OCI-LY3 (cell line): Measurements from ENCODE around the gene MINK1.

Experiments used
- H2AFZ ChIP-seq: fragments of 200-600, 300-600 bp; shearing (Covaris generic); 2 replicates; pipeline ENCODE4 v1.6.0; 2014; ENCODE audit warnings: antibody characterized with exemption, low read depth, low read length
- H3K27ac ChIP-seq: fragments of 200-600, 300-600 bp; sonication (generic); 2 replicates; pipeline ENCODE4 v1.5.1; 2014; ENCODE audit warnings: mild to moderate bottlenecking, low read length, moderate library complexity, mixed read lengths
- H3K27me3 ChIP-seq: fragments of 200-600, 300-600 bp; sonication (generic); 2 replicates; pipeline ENCODE4 v1.6.1; 2014; ENCODE audit warnings: low read depth, low read length, mixed read lengths
- H3K36me3 ChIP-seq: fragments of 200-600, 300-600 bp; sonication (generic); replicated peaks from 2 replicates; pipeline ENCODE3; 2014; ENCODE audit warnings: low read depth, low read length, mixed read lengths
- H3K4me1 ChIP-seq: fragments of 300-600, 200-600 bp; sonication (generic); 2 replicates; pipeline ENCODE4 v1.6.1; 2014; ENCODE audit warnings: low read length, mixed read lengths
- H3K4me2 ChIP-seq: fragments of 200-600, 300-600 bp; sonication (generic); 2 replicates; pipeline ENCODE4 v1.6.1; 2014; ENCODE audit warnings: low read length, mixed read lengths
- H3K4me3 ChIP-seq: fragments of 300-600, 200-600 bp; sonication (generic); 2 replicates; pipeline ENCODE4 v1.5.1; 2014; ENCODE audit warnings: antibody characterized with exemption, mild to moderate bottlenecking, low read length, moderate library complexity
- H3K79me2 ChIP-seq: fragments of 300-600, 200-600 bp; shearing (Covaris generic); 2 replicates; pipeline ENCODE4 v1.6.1; 2014; ENCODE audit warnings: mild to moderate bottlenecking, low read length, mixed read lengths
- H3K9ac ChIP-seq: fragments of 300-600, 200-600 bp; shearing (Covaris generic); 2 replicates; pipeline ENCODE4 v1.6.0; 2014; ENCODE audit warnings: mild to moderate bottlenecking, low read length, moderate library complexity
- H3K9me3 ChIP-seq: fragments of 200-600, 300-600 bp; shearing (Covaris generic); 2 replicates; pipeline ENCODE4 v1.6.1; 2014; ENCODE audit warnings: low read length, mixed read lengths; ENCODE audit not compliant: insufficient read depth
- H4K20me1 ChIP-seq: fragments of 200-600, 300-600 bp; sonication (generic); 2 replicates; pipeline ENCODE4 v1.6.1; 2016; ENCODE audit warnings: low read length, mixed read lengths; ENCODE audit not compliant: insufficient read depth
- EZH2phosphoT487 ChIP-seq: fragments of 200-600 bp; shearing (Covaris generic); IDR thresholded peaks from 2 replicates; pipeline ENCODE4 v1.6.1; 2018; ENCODE audit warnings: antibody characterized with exemption, mixed run types, low read depth
- TF ChIP-seq, protein P1 (sequence below): fragments of 200-600, 300-600 bp; sonication (generic); IDR thresholded peaks from 2 replicates; pipeline ENCODE4 v1.5.1; 2014; ENCODE audit warnings: antibody characterized with exemption, low read length, low read depth

The MINK1 gene

DNA sequence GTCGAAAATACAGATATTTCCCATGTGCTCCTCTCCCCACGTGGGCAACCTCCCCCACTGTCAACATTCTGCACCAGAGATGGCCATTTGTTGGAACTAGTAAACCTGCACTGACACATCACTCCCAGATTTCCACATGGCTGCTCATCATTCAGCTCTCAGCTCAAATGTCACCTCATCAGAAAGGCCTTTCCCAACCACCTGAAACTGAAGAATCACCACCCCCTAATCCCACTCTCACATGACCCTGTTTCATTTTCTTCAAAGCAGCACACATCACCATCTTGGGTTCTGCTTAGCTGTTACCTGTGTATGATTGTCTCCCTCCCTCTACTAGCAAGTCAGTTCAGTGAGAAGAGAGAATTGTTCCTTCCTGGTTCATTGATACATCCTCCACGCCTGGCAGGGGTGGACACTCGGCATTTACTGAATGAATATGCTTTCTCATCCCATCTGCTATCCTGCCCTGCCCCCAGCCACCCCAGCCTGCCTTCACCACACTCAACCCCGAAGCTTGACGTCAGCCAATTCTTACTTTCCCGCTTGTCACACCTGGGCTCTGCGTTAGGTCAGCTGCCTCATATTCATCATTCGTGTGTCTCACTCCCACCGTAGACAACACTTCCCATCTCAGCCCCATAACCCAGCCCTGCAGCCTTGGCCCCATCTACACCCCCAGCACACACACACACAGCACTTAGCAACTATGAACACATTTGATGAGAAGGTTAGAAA is 32.5 kb upstream of the MINK1 start:
- Histone ChIP-seq H3K4me3 (no peak overlapping the region), H3K27me3 (no peaks in the 10 kb centered on the region), H3K36me3 (no peaks in the 10 kb centered on the region), H4K20me1 (no peaks in the 10 kb centered on the region), H3K9me3 (no peaks in the 10 kb centered on the region), H3K27ac (no peak overlapping the region), H3K79me2 (peaks cover 11% of the 10 kb centered on the region), H3K4me2 (no peak overlapping the region), H3K4me1 (no peaks in the 10 kb centered on the region), H3K9ac (no peak overlapping the region), H2AFZ (no peak overlapping the region)
- TF ChIP-seq, protein P1, sequence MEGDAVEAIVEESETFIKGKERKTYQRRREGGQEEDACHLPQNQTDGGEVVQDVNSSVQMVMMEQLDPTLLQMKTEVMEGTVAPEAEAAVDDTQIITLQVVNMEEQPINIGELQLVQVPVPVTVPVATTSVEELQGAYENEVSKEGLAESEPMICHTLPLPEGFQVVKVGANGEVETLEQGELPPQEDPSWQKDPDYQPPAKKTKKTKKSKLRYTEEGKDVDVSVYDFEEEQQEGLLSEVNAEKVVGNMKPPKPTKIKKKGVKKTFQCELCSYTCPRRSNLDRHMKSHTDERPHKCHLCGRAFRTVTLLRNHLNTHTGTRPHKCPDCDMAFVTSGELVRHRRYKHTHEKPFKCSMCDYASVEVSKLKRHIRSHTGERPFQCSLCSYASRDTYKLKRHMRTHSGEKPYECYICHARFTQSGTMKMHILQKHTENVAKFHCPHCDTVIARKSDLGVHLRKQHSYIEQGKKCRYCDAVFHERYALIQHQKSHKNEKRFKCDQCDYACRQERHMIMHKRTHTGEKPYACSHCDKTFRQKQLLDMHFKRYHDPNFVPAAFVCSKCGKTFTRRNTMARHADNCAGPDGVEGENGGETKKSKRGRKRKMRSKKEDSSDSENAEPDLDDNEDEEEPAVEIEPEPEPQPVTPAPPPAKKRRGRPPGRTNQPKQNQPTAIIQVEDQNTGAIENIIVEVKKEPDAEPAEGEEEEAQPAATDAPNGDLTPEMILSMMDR, result no peak

DNA sequence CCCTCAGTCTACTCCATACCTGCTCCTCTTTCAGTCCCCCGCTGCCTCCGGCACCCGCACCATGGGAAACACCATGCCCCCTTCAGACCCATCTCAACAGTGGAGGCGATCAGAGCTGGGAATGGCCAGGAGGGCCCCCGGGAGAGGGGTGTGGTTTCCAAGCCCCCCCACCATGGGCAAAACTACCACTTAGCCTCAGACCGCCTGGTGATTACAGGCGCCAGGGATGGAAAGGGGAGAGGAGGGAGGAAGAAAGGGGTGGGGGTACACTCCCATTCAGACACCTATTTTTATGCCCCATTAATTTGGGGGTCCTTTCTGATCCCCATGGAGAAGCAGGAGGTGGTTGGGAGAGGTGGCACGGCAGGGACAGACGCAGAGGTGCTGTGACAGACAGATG is 30.9 kb upstream of the MINK1 start, which contains the start of gene C17orf114:
Gene C17orf114 (minus strand): TSS at position 101 of the 400 bp plus-strand sequence.
- no peaks in the 10 kb centered on the region for H3K79me2 ChIP-seq
- H3K36me3 ChIP-seq, result no peaks in the 10 kb centered on the region
- H3K4me2 ChIP-seq, result no peak within 1 kb of the TSS
- H3K4me1 ChIP-seq, result peaks cover 4% of the 10 kb centered on the region
- H3K27me3 ChIP-seq, result no peaks in the 10 kb centered on the region
- H3K4me3 ChIP-seq, result no peak within 1 kb of the TSS
- H3K9me3 ChIP-seq, result no peaks in the 10 kb centered on the region
- H2AFZ ChIP-seq, result no peak within 1 kb of the TSS
- H3K27ac ChIP-seq, result no peak within 1 kb of the TSS
- TF ChIP-seq, protein P1, result no peak
- no peak for TF ChIP-seq EZH2phosphoT487
- H4K20me1 ChIP-seq, result no peaks in the 10 kb centered on the region
- H3K9ac ChIP-seq, result no peak within 1 kb of the TSS

DNA sequence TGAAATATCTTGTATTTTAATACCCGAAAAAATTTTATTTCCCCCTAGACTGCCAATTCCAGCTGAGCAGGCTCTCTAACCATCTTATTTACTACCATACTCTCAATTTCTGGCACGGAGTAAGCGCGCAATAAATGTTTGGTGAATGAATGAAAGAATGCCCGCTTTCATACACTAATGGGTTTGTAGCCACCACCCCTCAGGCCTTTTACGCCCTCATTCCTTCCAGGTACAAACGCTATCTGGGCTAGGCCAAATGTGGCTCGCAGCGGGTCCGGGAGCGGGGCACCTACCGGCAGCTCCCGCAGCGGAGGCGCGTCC is 26.7 kb upstream of the MINK1 start:
- H3K27ac ChIP-seq, result no peak overlapping the region
- H3K4me3 ChIP-seq, result peak overlapping the region; percentile 94
- H3K9ac ChIP-seq, result peak overlapping the region; percentile 62
- no peaks in the 10 kb centered on the region for H3K36me3 ChIP-seq
- H3K4me1 ChIP-seq, result peaks cover 9% of the 10 kb centered on the region
- H4K20me1 ChIP-seq, result no peaks in the 10 kb centered on the region
- H2AFZ ChIP-seq, result peak overlapping the region; percentile 74
- peak overlapping the region; percentile 91 for H3K4me2 ChIP-seq
- H3K9me3 ChIP-seq, result no peaks in the 10 kb centered on the region
- no peaks in the 10 kb centered on the region for H3K79me2 ChIP-seq
- no peaks in the 10 kb centered on the region for H3K27me3 ChIP-seq
- TF ChIP-seq EZH2phosphoT487, result no peak
- TF ChIP-seq, protein P1, result no peak

DNA sequence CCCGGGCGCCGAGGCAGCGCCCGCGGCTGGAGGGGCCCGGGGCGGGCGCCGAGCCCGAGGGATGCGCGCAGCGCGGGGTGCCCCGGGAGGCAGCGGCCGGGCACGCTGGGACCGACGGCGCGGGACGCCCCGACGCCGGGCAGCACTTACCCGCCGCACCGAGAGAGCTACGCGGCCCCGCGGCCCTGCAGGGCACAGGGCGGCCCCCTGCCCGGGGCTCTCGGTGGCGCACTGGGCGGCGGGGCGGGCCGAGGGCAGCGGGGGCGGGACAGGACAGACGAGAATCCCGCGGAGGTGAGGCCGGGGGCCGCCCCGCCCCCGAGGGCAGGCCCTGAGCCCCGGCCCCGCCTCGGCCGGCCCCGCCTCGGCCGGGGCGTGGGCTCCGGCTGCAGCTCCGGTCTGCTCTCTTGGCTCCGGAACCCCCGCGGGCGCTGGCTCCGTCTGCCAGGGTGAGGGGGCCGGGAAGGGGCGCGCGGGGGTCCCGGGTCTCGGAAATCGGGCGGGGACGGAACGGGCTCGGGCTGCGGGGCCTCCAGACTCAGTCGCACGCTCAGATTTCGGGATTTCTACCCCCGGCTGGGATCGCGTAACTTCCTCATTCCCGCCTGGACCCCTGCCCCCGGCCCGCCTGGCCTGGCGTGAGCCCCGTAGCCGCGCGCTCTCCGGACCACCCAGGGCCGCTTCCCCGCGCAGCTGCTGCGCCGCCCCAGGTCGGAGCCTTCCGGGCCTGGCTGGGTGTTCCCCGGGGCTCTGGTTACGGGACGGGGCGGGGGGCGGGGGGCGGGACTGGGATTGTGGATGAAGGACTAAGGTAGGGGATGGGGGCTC is 26.1 kb upstream of the MINK1 start, which contains the start of gene PLD2:
Gene PLD2 (plus strand): TSS at position 376 of the 828 bp plus-strand sequence. CDS start 621 bp downstream, outside the sequence.
- Histone ChIP-seq H3K27ac (no peak within 1 kb of the TSS), H3K9ac (peak within 1 kb of the TSS; percentile 81), H3K4me2 (peak within 1 kb of the TSS; percentile 91), H3K4me3 (peak within 1 kb of the TSS; percentile 94), H2AFZ (peak within 1 kb of the TSS; percentile 74), H3K36me3 (no peaks in the 10 kb centered on the region), H3K79me2 (no peaks in the 10 kb centered on the region), H4K20me1 (no peaks in the 10 kb centered on the region), H3K9me3 (no peaks in the 10 kb centered on the region), H3K27me3 (no peaks in the 10 kb centered on the region), H3K4me1 (peaks cover 9% of the 10 kb centered on the region)
- TF ChIP-seq, protein P1, result no peak
- TF ChIP-seq EZH2phosphoT487, result no peak
